GM12878 (cell line): ENCODE measurements around the gene DNAJC11. TPM values are rescaled to one million over a fixed set of nuclear protein-coding genes. Genes with fewer than 3 reads are reported as not detected.
"Not testable (repeated sequence)": the region's sequence is repeated elsewhere in the genome, so short reads cannot be mapped to it uniquely, and the experiment has no call there.

Source experiments
- ATAC-seq: fragments of 200-7000 bp; cut with Tn5 transposase; 3 replicates; pipeline ENCODE4 v1.9.1; 2020; ENCODE audit warnings: mild to moderate bottlenecking, moderate library complexity
- BruUV-seq: library from RNA; stranded (reverse); fragments of 400-500 nt; replicated peaks from 2 replicates; lab custom pipeline; 2021; lab: Mats Ljungman, UMichigan
- CTCF ChIA-PET: fragments of 300-600 bp; sonication (Branson Sonifier 250); formaldehyde crosslinking; extraction: SDS; loops from one replicate; lab custom pipeline; 2021; ENCODE audit warnings: inconsistent platforms; lab: Yijun Ruan, JAX
- POLR2A ChIA-PET: fragments of 350-600 bp; formaldehyde crosslinking; extraction: SDS; loops from one replicate; lab custom pipeline; 2021; ENCODE audit warnings: inconsistent platforms; lab: Charles Lee
- RAD21 ChIA-PET: fragments of 300-600 bp; sonication (Branson Sonifier 250); formaldehyde crosslinking; loops from one replicate; lab custom pipeline; 2023; ENCODE audit warnings: antibody characterized with exemption; ENCODE audit not compliant: unreplicated experiment; lab: Charles Lee
- SMC1A ChIA-PET: fragments of 300-600 bp; sonication (Branson Sonifier 250); formaldehyde crosslinking; loops from one replicate; lab custom pipeline; 2023; ENCODE audit not compliant: unreplicated experiment, uncharacterized antibody; lab: Charles Lee
- DNase-seq: peaks from one replicate; pipeline ENCODE4 v3.0.0-alpha.2; 2011; ENCODE audit warnings: low read depth, low spot score
- FAIRE-seq: peaks from 3 replicates; lab custom pipeline; 2011; peaks lifted over from hg19 to GRCh38; lab: Jason Lieb, UNC
- H2AFZ ChIP-seq: 2 replicates; pipeline ENCODE4 v1.6.0; 2011; ENCODE audit warnings: low read depth, low read length, control low read depth; ENCODE audit not compliant: control insufficient read depth
- H3K27ac ChIP-seq: 2 replicates; pipeline ENCODE4 v1.5.1; 2011; ENCODE audit warnings: control low read depth; ENCODE audit not compliant: control insufficient read depth, insufficient read depth
- H3K27me3 ChIP-seq, 2 experiments: replicated peaks in 1 of 2; 2 replicates each; pipeline versions ENCODE4 v1.6.0 to v1.6.1; 2011; ENCODE audit warnings: low read length in 1 of 2; ENCODE audit not compliant: control insufficient read depth in 2 of 2, insufficient read depth in 2 of 2
- H3K36me3 ChIP-seq, 2 experiments: 2 replicates each; pipeline ENCODE4 v1.5.1; 2011; ENCODE audit warnings: low read length in 1 of 2; ENCODE audit not compliant: control insufficient read depth in 2 of 2, insufficient read depth in 2 of 2
- H3K4me1 ChIP-seq: 2 replicates; pipeline ENCODE4 v1.6.1; 2011; ENCODE audit warnings: mild to moderate bottlenecking, low read length, moderate library complexity, mixed read lengths; ENCODE audit not compliant: control insufficient read depth, insufficient read depth
- H3K4me2 ChIP-seq: 2 replicates; pipeline ENCODE4 v1.6.0; 2011; ENCODE audit warnings: control low read depth; ENCODE audit not compliant: control insufficient read depth, insufficient read depth
- H3K4me3 ChIP-seq: fragments of 200-600 bp; sonication (generic); 2 replicates; pipeline ENCODE4 v1.5.1; 2016
- H3K79me2 ChIP-seq: 2 replicates; pipeline ENCODE4 v1.6.0; 2011; ENCODE audit warnings: low read length; ENCODE audit not compliant: control insufficient read depth, insufficient read depth
- H3K9ac ChIP-seq: 2 replicates; pipeline ENCODE4 v1.8.0; 2011; ENCODE audit warnings: low read length, control low read depth, mixed read lengths; ENCODE audit not compliant: control insufficient read depth, insufficient read depth
- H3K9me3 ChIP-seq: replicated peaks from 3 replicates; pipeline ENCODE4 v1.5.1; 2011; ENCODE audit warnings: mild to moderate bottlenecking, low read length; ENCODE audit not compliant: control insufficient read depth, insufficient read depth
- H4K20me1 ChIP-seq: 2 replicates; pipeline ENCODE4 v1.6.0; 2011; ENCODE audit not compliant: control insufficient read depth, insufficient read depth
- HDGF ChIP-seq: fragments of 450-650 bp; IDR thresholded peaks from 2 replicates; pipeline ENCODE4 v1.6.1; 2016; ENCODE audit warnings: antibody characterized with exemption
- JUNB ChIP-seq: IDR thresholded peaks from 2 replicates; pipeline ENCODE4 v1.6.1; 2016; ENCODE audit warnings: antibody characterized with exemption, mild to moderate bottlenecking
- NBN ChIP-seq: fragments of 450-650 bp; IDR thresholded peaks from 2 replicates; pipeline ENCODE4 v1.6.1; 2016
- PAX5 ChIP-seq: IDR thresholded peaks from 2 replicates; pipeline ENCODE4 v1.6.1; 2011; ENCODE audit warnings: low read depth, low read length, borderline replicate concordance
- POLR2AphosphoS5 ChIP-seq: IDR thresholded peaks from 2 replicates; pipeline ENCODE4 v1.6.1; 2011; ENCODE audit warnings: mild to moderate bottlenecking, low read length, inconsistent platforms
- RB1 ChIP-seq: fragments of 450-650 bp; formaldehyde crosslinking; IDR thresholded peaks from 2 replicates; pipeline ENCODE4 v1.6.1; 2017; ENCODE audit warnings: mild to moderate bottlenecking, borderline replicate concordance
- TCF3 ChIP-seq: IDR thresholded peaks from 2 replicates; pipeline ENCODE4 v1.6.1; 2012; ENCODE audit warnings: low read depth, mild to moderate bottlenecking, low read length, borderline replicate concordance; ENCODE audit not compliant: insufficient read depth
- WGBS: methylation state at CpG from one replicate; pipeline ENCODE4 v1.1.6; 2016; ENCODE audit warnings: low lambda C conversion rate; ENCODE audit not compliant: insufficient replicate concordance, insufficient coverage; ENCODE audit errors: missing lambda C conversion rate; 5-methylcytosine and 5-hydroxymethylcytosine counted together
- in situ Hi-C: fragments of 300-500 bp; cut with MboI; formaldehyde crosslinking; loops from 9 replicates; pipeline ENCODE4 v1.14.3; 2018; ENCODE audit warnings: mixed read lengths
- intact Hi-C: fragments of 100-400 bp; cut with micrococcal nuclease; formaldehyde crosslinking; loops from one replicate; pipeline ENCODE4 v1.14.2; 2022; ENCODE audit not compliant: unreplicated experiment
- polyA plus RNA-seq, 11 experiments: library from polyadenylated mRNA; depleted of rRNA in 4 of 11; unstranded in 6 of 11; stranded (reverse) in 5 of 11; fragments of >200 nt; fragmentation: Nextera tagmentation in 4 of 11; fragmentation: Illumina TruSeq in 1 of 11; extraction: Ambion mirVana in 4 of 11; extraction: Trizol in 1 of 11; gene quantifications; 1 replicate in 1 of 11; 2 replicates in 10 of 11; pipeline versions ENCODE4 v1.2.1 to v1.2.3, GENCODE V29; 2011 to 2016; ENCODE audit warnings: inconsistent platforms in 2 of 11, missing spikeins in 2 of 11, low read depth in 1 of 11
- total RNA-seq, 4 experiments: library from RNA; depleted of rRNA in 3 of 4; stranded (reverse); fragments of >200 nt in 3 of 4; fragmentation: Illumina TruSeq in 1 of 4; extraction: Trizol in 1 of 4; gene quantifications; 2 replicates each; pipeline versions ENCODE4 v1.2.1 to v1.2.3, GENCODE V29; 2013 to 2021

The DNAJC11 gene
- total and polyA plus RNA-seq, 10 of the 15 experiments (the other 5 are each of a cell fraction or from before 2014, with no cell fraction given), result 5.0 to 58.8 (median 39.5) TPM

GRCh38 chr1:6703016-6703415 is 1.4 kb upstream of the DNAJC11 start (continued):
- no peak for TF ChIP-seq PAX5
- no peak for TF ChIP-seq HDGF
- TF ChIP-seq NBN, result no peak
- no peak for TF ChIP-seq TCF3
- TF ChIP-seq, all 136 proteins: peak for 0

- Histone ChIP-seq H3K79me2 (peaks cover 39% of the 10 kb centered on the region), H4K20me1 (no peaks in the 10 kb centered on the region), H3K9ac (peak overlapping the region; percentile 92), H3K27me3 (no peaks in the 10 kb centered on the region), H3K4me2 (peak overlapping the region; percentile 96), H3K36me3 (no peaks in the 10 kb centered on the region; a peak in 1 of 4 replicates), H3K4me1 (peaks cover 7% of the 10 kb centered on the region), H3K4me3 (peak overlapping the region; percentile 95), H2AFZ (peak overlapping the region; percentile 82), H3K27ac (peak overlapping the region; percentile 87), H3K9me3 (no peaks in the 10 kb centered on the region)
- ChIA-PET CTCF (interaction anchor here (0.6 to 1.3 kb wide), 9 partner anchors 12 to 190 kb away, joined by 3 to 5 read pairs (median 3); no protein-coding TSS in a partner anchor), SMC1A (interaction anchor here (0.6 to 1.3 kb wide), 2 partner anchors 16 to 188 kb away, joined by 3 read pairs; no protein-coding TSS in a partner anchor), POLR2A (no interaction called here), RAD21 (interaction anchor here (1.0 kb wide), 1 partner anchor 146 kb away, joined by 3 read pairs; the partner anchor contains the start of genes NOL9 and TAS1R1)
- peak; percentile 31 for FAIRE-seq
- in situ Hi-C loops (no loop called here), intact Hi-C loops (no loop called here)
- ATAC-seq, result no peak
- no TSS peak for BruUV-seq
- DNase-seq, result no peak
- no peak for TF ChIP-seq RB1
- TF ChIP-seq POLR2AphosphoS5, result no peak
- TF ChIP-seq JUNB, result no peak
- WGBS, result 3% methylated on average over 24 of the region's 24 CpGs
These were observed 671 bp downstream of the DNAJC11 start for GRCh38 chr1:6700853-6701436.

GRCh38 chr1:6699915-6700314 is 1.7 kb downstream of the DNAJC11 start:
- in situ Hi-C loops, H3K9me3 ChIP-seq, H3K4me1 ChIP-seq, H4K20me1 ChIP-seq, H3K27ac ChIP-seq, RAD21 ChIA-PET, H2AFZ ChIP-seq, FAIRE-seq, H3K9ac ChIP-seq, ATAC-seq, H3K36me3 ChIP-seq, BruUV-seq, POLR2A ChIA-PET, intact Hi-C loops, H3K27me3 ChIP-seq, DNase-seq: not testable (repeated sequence)
- H3K79me2 ChIP-seq, result peaks cover 42% of the 10 kb centered on the region
- peak overlapping the region; percentile 95; the same call in 1 of the 2 replicates for H3K4me3 ChIP-seq
- ChIA-PET CTCF (interaction anchor here (0.9 kb wide), 1 partner anchor 11 kb away, joined by 3 read pairs; no protein-coding TSS in a partner anchor), SMC1A (interaction anchor here (1.3 kb wide), 1 partner anchor 189 kb away, joined by 3 read pairs; no protein-coding TSS in a partner anchor)
- WGBS, result 98% methylated on average over 4 of the region's 4 CpGs
- peak overlapping the region; percentile 96; the same call in 1 of the 2 replicates for H3K4me2 ChIP-seq
